Endodermal cell (in vitro differentiated cells): ENCODE results near the gene ZDHHC11. TPM values are rescaled to one million over a fixed set of nuclear protein-coding genes. Genes with fewer than 3 reads are reported as not detected.
"Not testable (repeated sequence)": the region's sequence is repeated elsewhere in the genome, so short reads cannot be mapped to it uniquely, and the experiment has no call there.

ENCODE experiments used
- DNase-seq: peaks from one replicate; pipeline ENCODE4 v3.0.0-alpha.2; 2017
- H3K27ac ChIP-seq: 2 replicates; pipeline ENCODE4 v1.5.1; 2013; ENCODE audit warnings: mild to moderate bottlenecking, low read depth, low read length, moderate library complexity
- H3K27me3 ChIP-seq: 2 replicates; pipeline ENCODE4 v1.6.1; 2013; ENCODE audit warnings: mild to moderate bottlenecking, low read length, moderate library complexity; ENCODE audit not compliant: insufficient read depth, control insufficient read depth, poor library complexity, severe bottlenecking
- H3K36me3 ChIP-seq: 2 replicates; pipeline ENCODE4 v1.7.0; 2013; ENCODE audit warnings: mild to moderate bottlenecking, low read length, moderate library complexity; ENCODE audit not compliant: control insufficient read depth, insufficient read depth
- H3K4me1 ChIP-seq: one replicate; pipeline ENCODE4 v1.7.0; 2013; ENCODE audit warnings: low read length; ENCODE audit not compliant: control insufficient read depth, insufficient read depth
- H3K4me3 ChIP-seq: 2 replicates; pipeline ENCODE4 v1.5.1; 2013; ENCODE audit warnings: mild to moderate bottlenecking, low read length, moderate library complexity
- H3K9ac ChIP-seq: 2 replicates; pipeline ENCODE4 v1.6.1; 2013; ENCODE audit warnings: mild to moderate bottlenecking, low read length, moderate library complexity; ENCODE audit not compliant: poor library complexity, severe bottlenecking; ENCODE audit errors: extremely low read depth
- H3K9me3 ChIP-seq: 2 replicates; pipeline ENCODE4 v1.6.1; 2013; ENCODE audit warnings: mild to moderate bottlenecking, low read length, moderate library complexity; ENCODE audit not compliant: control insufficient read depth
- H3K27ac Mint-ChIP-seq: 2 replicates; pipeline ENCODE4 v1.8.0; 2020; ENCODE audit warnings: mixed read lengths
- H3K27me3 Mint-ChIP-seq: 2 replicates; pipeline ENCODE4 v1.8.0; 2021; ENCODE audit warnings: mild to moderate bottlenecking, mixed read lengths; ENCODE audit not compliant: insufficient read depth
- H3K36me3 Mint-ChIP-seq: 2 replicates; pipeline ENCODE4 v1.8.0; 2020; ENCODE audit warnings: low read depth, mixed read lengths
- H3K4me1 Mint-ChIP-seq: 2 replicates; pipeline ENCODE4 v1.8.0; 2020; ENCODE audit warnings: mixed read lengths
- H3K4me3 Mint-ChIP-seq: 2 replicates; pipeline ENCODE4 v1.8.0; 2020; ENCODE audit warnings: mild to moderate bottlenecking, moderate library complexity, mixed read lengths
- H3K9me3 Mint-ChIP-seq: 2 replicates; pipeline ENCODE4 v1.8.0; 2020; ENCODE audit warnings: mild to moderate bottlenecking, mixed read lengths
- CTCF ChIP-seq: fragments of 200-600 bp; sonication (generic); conservative IDR thresholded peaks from 2 replicates; pipeline ENCODE4 v1.5.0; 2021; ENCODE audit warnings: antibody characterized with exemption, mild to moderate bottlenecking
- WGBS, 2 experiments: methylation state at CpG; one replicate each; pipeline versions ENCODE4 v1.1.5 to v1.1.7; 2013; ENCODE audit warnings: missing lambda C conversion rate in 2 of 2, mixed read lengths in 1 of 2; ENCODE audit not compliant: insufficient coverage in 1 of 2, insufficient read length in 1 of 2; 5-methylcytosine and 5-hydroxymethylcytosine counted together
- total RNA-seq, 2 donors: library from RNA; stranded (reverse); fragmentation: NEBNext Ultra II Directional in 1 of 2; extraction: Animal tissue kit (Norgen Biotek cat#: 25700) in 1 of 2; gene quantifications; 2 replicates in 1 of 2; 3 replicates in 1 of 2; pipeline ENCODE4 v1.2.1, GENCODE V29; 2021

The ZDHHC11 gene
- total RNA-seq, 2 donors from 2014 or later: 10.6 to 28.9 TPM

- H3K9me3 ChIP-seq, H3K36me3 ChIP-seq, H3K27me3 ChIP-seq, H3K36me3 Mint-ChIP-seq, H3K9ac ChIP-seq, H3K4me3 Mint-ChIP-seq, H3K4me1 ChIP-seq, H3K27ac ChIP-seq, H3K9me3 Mint-ChIP-seq, H3K4me1 Mint-ChIP-seq, H3K27me3 Mint-ChIP-seq, H3K4me3 ChIP-seq: not testable (repeated sequence)
- DNase-seq: peak; percentile 38
- WGBS, 2 experiments: 88 to 95% methylated on average over 12 to 21 of the region's 21 CpGs
- peak overlapping the region; percentile 33 for H3K27ac Mint-ChIP-seq
These were observed 10.4 kb downstream of the ZDHHC11 start for GRCh38 chr5:840118-840973.

GRCh38 chr5:838431-838851 lies 12.3 kb downstream of the ZDHHC11 start:
- H3K4me3 Mint-ChIP-seq, H3K36me3 ChIP-seq, H3K9me3 Mint-ChIP-seq, H3K4me3 ChIP-seq, H3K27me3 ChIP-seq, H3K27ac ChIP-seq, H3K9ac ChIP-seq, H3K27ac Mint-ChIP-seq, H3K36me3 Mint-ChIP-seq, H3K4me1 Mint-ChIP-seq, H3K4me1 ChIP-seq, H3K9me3 ChIP-seq, H3K27me3 Mint-ChIP-seq: not testable (repeated sequence)
- peak; percentile 30 for TF ChIP-seq CTCF
- DNase-seq: peak; percentile 74
- 94 to 100% methylated on average over 3 to 10 of the region's 10 CpGs for WGBS, 2 experiments

GRCh38 chr5:837621-838121 lies 13.1 kb downstream of the ZDHHC11 start:
- H3K4me3 ChIP-seq, H3K27me3 ChIP-seq, H3K4me1 ChIP-seq, H3K9ac ChIP-seq, H3K36me3 Mint-ChIP-seq, H3K36me3 ChIP-seq, H3K27ac Mint-ChIP-seq, H3K4me1 Mint-ChIP-seq, H3K9me3 ChIP-seq, H3K27ac ChIP-seq, H3K27me3 Mint-ChIP-seq, H3K4me3 Mint-ChIP-seq, H3K9me3 Mint-ChIP-seq: not testable (repeated sequence)
- 90 to 95% methylated on average over 4 to 14 of the region's 14 CpGs for WGBS, 2 experiments
- peak; percentile 25 for DNase-seq

GRCh38 chr5:835933-836612 lies 14.7 kb downstream of the ZDHHC11 start:
- not testable (repeated sequence) for H3K27ac ChIP-seq, H3K36me3 ChIP-seq, H3K9ac ChIP-seq, H3K9me3 ChIP-seq, H3K27me3 ChIP-seq, H3K4me1 ChIP-seq, H3K36me3 Mint-ChIP-seq, H3K9me3 Mint-ChIP-seq, H3K27ac Mint-ChIP-seq, H3K4me3 ChIP-seq, H3K27me3 Mint-ChIP-seq, H3K4me1 Mint-ChIP-seq, H3K4me3 Mint-ChIP-seq
- 93 to 98% methylated on average over 5 to 7 of the region's 7 CpGs for WGBS, 2 experiments
- DNase-seq: peak; percentile 38

- H3K4me1 Mint-ChIP-seq, H3K4me3 ChIP-seq, H3K36me3 Mint-ChIP-seq, H3K9ac ChIP-seq, H3K27me3 ChIP-seq, H3K9me3 Mint-ChIP-seq, H3K27ac ChIP-seq, H3K9me3 ChIP-seq, H3K27me3 Mint-ChIP-seq, H3K4me3 Mint-ChIP-seq, H3K27ac Mint-ChIP-seq, DNase-seq, H3K36me3 ChIP-seq, H3K4me1 ChIP-seq: not testable (repeated sequence)
- 91% methylated on average over 2 of the region's 2 CpGs; no CpG with 5 or more reads in 1 of the 2 experiments for WGBS, 2 experiments
These were observed 16.8 kb downstream of the ZDHHC11 start for GRCh38 chr5:834013-834412.

- WGBS, 2 experiments: 97% methylated on average over 18 of the region's 19 CpGs; no CpG with 5 or more reads in 1 of the 2 experiments
- not testable (repeated sequence) for H3K9me3 ChIP-seq, H3K9ac ChIP-seq, H3K27me3 ChIP-seq, DNase-seq, H3K4me3 ChIP-seq, H3K9me3 Mint-ChIP-seq, H3K4me1 ChIP-seq, H3K36me3 ChIP-seq, H3K27ac Mint-ChIP-seq, H3K4me1 Mint-ChIP-seq, H3K27me3 Mint-ChIP-seq, H3K36me3 Mint-ChIP-seq, H3K4me3 Mint-ChIP-seq, H3K27ac ChIP-seq
These were observed 22.6 kb downstream of the ZDHHC11 start for GRCh38 chr5:828194-828593.
